ENCODE measurements around the gene NUP50. TPM values are rescaled to one million over a fixed set of nuclear protein-coding genes. Genes with fewer than 3 reads are reported as not detected.

The NUP50 gene
- total and polyA plus RNA-seq, 2 donors (not counting 1 experiment from before 2014, with no cell fraction given) = 9.1 to 105 TPM

- no peak for TF ChIP-seq CTCF (IDR thresholded peaks at IDR 0.05)
- no peak for TF ChIP-seq EZH2 (IDR thresholded peaks at IDR 0.05; ENCODE audit: borderline replicate concordance, insufficient read depth, low read depth, low read length, poor library complexity, severe bottlenecking)
- no peak overlapping the region for H3K27ac Mint-ChIP-seq
- ATAC-seq (ENCODE audit: low read depth) (no peak), DNase-seq (no peak)
- no peak overlapping the region for H3K4me3 ChIP-seq (ENCODE audit: control extremely low read depth in 1 of 5, extremely low read depth in 1 of 5, insufficient read depth in 1 of 5, low read depth in 2 of 5, low read length in 4 of 5)
- H4K20me1 ChIP-seq (ENCODE audit: control insufficient read depth, insufficient read depth, low read length, poor library complexity, severe bottlenecking) = peaks cover 70% of the 10 kb centered on the region
- H3K9me3 ChIP-seq (ENCODE audit: control extremely low read depth in 1 of 3, control insufficient read depth in 2 of 3, insufficient read depth in 1 of 3, low read length in 2 of 3) = no peaks in the 10 kb centered on the region
- 83% methylated on average over 14 of the region's 19 CpGs for WGBS (ENCODE audit: insufficient coverage)
- peaks cover 90% of the 10 kb centered on the region for H3K79me2 ChIP-seq (ENCODE audit: control insufficient read depth, insufficient read depth, low read length)
- no peaks in the 10 kb centered on the region for H3K27me3 Mint-ChIP-seq
- POLR2A ChIA-PET = no interaction called here
- no peak overlapping the region for H3K4me3 Mint-ChIP-seq
- peaks cover 11% of the 10 kb centered on the region in 2 donors for H3K4me1 ChIP-seq (ENCODE audit: control insufficient read depth in 2 of 2, insufficient read depth in 2 of 2, low read length in 2 of 2)
- H3K27me3 ChIP-seq (replicated peaks in 1 of 4; ENCODE audit: control extremely low read depth in 1 of 4, control insufficient read depth in 3 of 4, insufficient read depth in 4 of 4, low read length in 3 of 4) = no peaks in the 10 kb centered on the region
- no peak overlapping the region for H3K4me2 ChIP-seq (replicated peaks; ENCODE audit: low read depth, low read length, poor library complexity, severe bottlenecking)
- H3K9ac ChIP-seq (ENCODE audit: low read length) = no peak overlapping the region
- H2AFZ ChIP-seq (ENCODE audit: insufficient read depth, low read depth, low read length, poor library complexity, severe bottlenecking) = no peak overlapping the region
- H3K9me3 Mint-ChIP-seq (ENCODE audit: insufficient read depth) = no peaks in the 10 kb centered on the region
- intact Hi-C loops (cut with micrococcal nuclease) = no loop called here
- peaks cover 34% of the 10 kb centered on the region for H3K4me1 Mint-ChIP-seq
- H3K27ac ChIP-seq (ENCODE audit: low read length in 2 of 2) = no peak overlapping the region
- H3K36me3 ChIP-seq (replicated peaks in 1 of 2; ENCODE audit: control extremely low read depth in 1 of 2, control insufficient read depth in 1 of 2, extremely low read depth in 1 of 2, insufficient read depth in 2 of 2, low read length in 1 of 2) = peaks cover 4 to 69% of the 10 kb centered on the region in 2 experiments
- CTCF ChIA-PET = no interaction called here
Observed at GRCh38 chr22:45169591-45170466, 6.1 kb downstream of the NUP50 start.

GRCh38 chr22:45171830-45172229, 8.1 kb downstream of the NUP50 start:
- Histone ChIP-seq H3K4me3 (ENCODE audit: control extremely low read depth in 1 of 5, extremely low read depth in 1 of 5, insufficient read depth in 1 of 5, low read depth in 2 of 5, low read length in 4 of 5) (no peak overlapping the region), H3K27ac (ENCODE audit: low read length in 2 of 2) (no peak overlapping the region), H3K36me3 (replicated peaks in 1 of 2; ENCODE audit: control extremely low read depth in 1 of 2, control insufficient read depth in 1 of 2, extremely low read depth in 1 of 2, insufficient read depth in 2 of 2, low read length in 1 of 2) (peaks cover 4 to 79% of the 10 kb centered on the region in 2 experiments), H3K27me3 (replicated peaks in 1 of 4; ENCODE audit: control extremely low read depth in 1 of 4, control insufficient read depth in 3 of 4, insufficient read depth in 4 of 4, low read length in 3 of 4) (no peaks in the 10 kb centered on the region), H3K4me2 (replicated peaks; ENCODE audit: low read depth, low read length, poor library complexity, severe bottlenecking) (no peak overlapping the region), H4K20me1 (ENCODE audit: control insufficient read depth, insufficient read depth, low read length, poor library complexity, severe bottlenecking) (peaks cover 80% of the 10 kb centered on the region), H3K79me2 (ENCODE audit: control insufficient read depth, insufficient read depth, low read length) (peaks cover 90% of the 10 kb centered on the region), H3K9ac (ENCODE audit: low read length) (no peak overlapping the region), H3K4me1 (ENCODE audit: control insufficient read depth in 2 of 2, insufficient read depth in 2 of 2, low read length in 2 of 2) (no peaks in the 10 kb centered on the region), H3K9me3 (ENCODE audit: control extremely low read depth in 1 of 3, control insufficient read depth in 2 of 3, insufficient read depth in 1 of 3, low read length in 2 of 3) (no peaks in the 10 kb centered on the region), H2AFZ (ENCODE audit: insufficient read depth, low read depth, low read length, poor library complexity, severe bottlenecking) (no peak overlapping the region)
- no peak for TF ChIP-seq CTCF (IDR thresholded peaks at IDR 0.05)
- no peak for TF ChIP-seq EZH2 (IDR thresholded peaks at IDR 0.05; ENCODE audit: borderline replicate concordance, insufficient read depth, low read depth, low read length, poor library complexity, severe bottlenecking)
- H3K4me3 Mint-ChIP-seq = no peak overlapping the region
- intact Hi-C loops (cut with micrococcal nuclease) = no loop called here
- no peaks in the 10 kb centered on the region for H3K27me3 Mint-ChIP-seq
- WGBS (ENCODE audit: insufficient coverage) = 88% methylated on average over 3 of the region's 6 CpGs
- ChIA-PET POLR2A (no interaction called here), CTCF (interaction anchor here (0.6 kb wide), 1 partner anchor 69 kb away, joined by 3 read pairs; no protein-coding TSS in a partner anchor)
- DNase-seq (no peak), ATAC-seq (ENCODE audit: low read depth) (no peak)
- H3K27ac Mint-ChIP-seq = no peak overlapping the region
- H3K9me3 Mint-ChIP-seq (ENCODE audit: insufficient read depth) = no peaks in the 10 kb centered on the region
- H3K4me1 Mint-ChIP-seq = peaks cover 22% of the 10 kb centered on the region
